Left lung (tissue), 10 donors: ENCODE measurements around the gene PTPRT. TPM values are rescaled to one million over a fixed set of nuclear protein-coding genes. Genes with fewer than 3 reads are reported as not detected.

Source experiments
- ATAC-seq: fragments of 200-7000 bp; cut with Tn5 transposase; one replicate; pipeline ENCODE4 v1.9.1; 2020; ENCODE audit warnings: moderate library complexity
- DNase-seq, 4 donors: peaks; one replicate each; pipeline ENCODE4 v3.0.0-alpha.2; 2013 to 2020
- H3K27ac ChIP-seq, 2 donors: fragments of 200-600 bp; sonication (generic) in 1 of 2; one replicate each; pipeline versions ENCODE4 v1.5.0 to v1.8.0; 2020 to 2021
- H3K27me3 ChIP-seq, 2 donors: fragments of 200-600 bp; sonication (generic) in 1 of 2; one replicate each; pipeline versions ENCODE4 v1.5.0 to v1.8.0; 2020 to 2021
- H3K36me3 ChIP-seq, 2 donors: fragments of 200-600 bp; sonication (generic) in 1 of 2; one replicate each; pipeline versions ENCODE4 v1.5.0 to v1.8.0; 2020 to 2021
- H3K4me1 ChIP-seq, 2 donors: fragments of 200-600 bp; one replicate each; pipeline ENCODE4 v1.8.0; 2021
- H3K4me3 ChIP-seq, 2 donors: fragments of 200-600 bp; sonication (generic) in 1 of 2; one replicate each; pipeline versions ENCODE4 v1.5.0 to v1.8.0; 2020 to 2021; ENCODE audit warnings: mild to moderate bottlenecking in 1 of 2
- H3K9me3 ChIP-seq, 2 donors: fragments of 200-600 bp; sonication (generic) in 1 of 2; one replicate each; pipeline versions ENCODE4 v1.5.0 to v1.8.0; 2020 to 2021
- CTCF ChIP-seq, 2 donors: fragments of 200-600 bp; sonication (generic) in 1 of 2; IDR thresholded peaks; one replicate each; pipeline versions ENCODE4 v1.5.0 to v1.8.0; 2021; ENCODE audit warnings: antibody characterized with exemption in 2 of 2
- intact Hi-C, 2 donors: fragments of 100-400 bp; cut with DNase I; formaldehyde crosslinking; loops; one replicate each; pipeline versions ENCODE4 v1.11.2 to v1.14.2; 2022
- polyA plus RNA-seq, 6 donors: library from polyadenylated mRNA; unstranded; fragments of 120-200 nt; gene quantifications; one replicate each; pipeline ENCODE4 v1.2.1, GENCODE V29; 2013; ENCODE audit not compliant: insufficient read length in 6 of 6
- total RNA-seq, 2 donors: library from RNA; stranded (reverse); fragmentation: NEBNext Ultra II Directional; extraction: Animal tissue kit (Norgen Biotek cat#: 25700); gene quantifications; one replicate each; pipeline ENCODE4 v1.2.1, GENCODE V29; 2021
- donor health status: DM: no; HTN: yes; CAD: no.
- donor health status: DM: no; HTN: no; CAD: no.

Gene PTPRT
- total and polyA plus RNA-seq, 8 donors: 0.15 to 2.9 (median 1.4) TPM

GRCh38 chr20:42364446-42364845 lies 825.3 kb downstream of the PTPRT start:
- ATAC-seq: no peak
- Histone ChIP-seq H3K4me1 (no peaks in the 10 kb centered on the region), H3K27ac (no peak overlapping the region), H3K9me3 (no peaks in the 10 kb centered on the region), H3K36me3 (no peaks in the 10 kb centered on the region), H3K4me3 (no peak overlapping the region), H3K27me3 (peaks cover 0 to 15% of the 10 kb centered on the region in 2 donors)
- intact Hi-C loops: no loop called here
- no peak for TF ChIP-seq CTCF (IDR thresholded peaks at IDR 0.05)
- no peak for DNase-seq

DNA sequence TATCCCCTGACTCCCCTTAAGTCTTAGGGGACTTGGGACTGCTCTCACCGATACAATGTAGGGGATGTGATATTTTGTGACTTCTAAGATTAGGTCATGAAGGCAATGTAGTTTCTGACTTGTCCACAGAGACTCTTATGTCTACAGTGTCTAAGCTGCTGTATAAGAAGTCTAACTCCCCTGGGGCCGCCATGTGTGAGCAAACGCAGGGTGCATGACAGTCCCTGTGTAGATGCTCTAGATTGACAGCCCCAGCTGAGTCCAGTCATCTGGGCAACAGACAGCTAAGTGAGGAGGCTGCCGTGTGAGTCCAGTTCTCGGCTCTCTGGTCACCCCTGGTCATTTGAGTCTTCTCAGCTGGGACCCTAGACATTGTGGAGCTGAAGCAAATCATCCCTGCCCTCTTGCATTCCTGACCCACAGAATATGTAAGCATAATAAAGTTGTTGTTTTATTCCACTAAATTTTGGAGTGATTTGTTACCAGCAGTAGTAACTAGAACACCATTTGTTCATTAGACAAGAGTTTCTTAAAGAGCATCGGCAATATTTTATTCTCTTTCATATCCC lies 828.2 kb downstream of the PTPRT start:
- Histone ChIP-seq H3K4me1 (no peaks in the 10 kb centered on the region), H3K27me3 (no peaks in the 10 kb centered on the region), H3K36me3 (no peaks in the 10 kb centered on the region), H3K4me3 (no peak overlapping the region), H3K27ac (no peak overlapping the region), H3K9me3 (no peaks in the 10 kb centered on the region)
- intact Hi-C loops: no loop called here
- ATAC-seq (no peak), DNase-seq (no peak)
- TF ChIP-seq CTCF (IDR thresholded peaks at IDR 0.05): no peak

GRCh38 chr20:42360621-42361020 lies 829.1 kb downstream of the PTPRT start:
- Histone ChIP-seq H3K4me3 (no peak overlapping the region), H3K36me3 (no peaks in the 10 kb centered on the region), H3K4me1 (no peaks in the 10 kb centered on the region), H3K27me3 (no peaks in the 10 kb centered on the region), H3K9me3 (no peaks in the 10 kb centered on the region), H3K27ac (no peak overlapping the region)
- intact Hi-C loops: no loop called here
- DNase-seq: no peak
- no peak for ATAC-seq
- TF ChIP-seq CTCF (IDR thresholded peaks at IDR 0.05): no peak

GRCh38 chr20:42359617-42360016 lies 830.1 kb downstream of the PTPRT start:
- Histone ChIP-seq H3K27ac (no peak overlapping the region), H3K36me3 (no peaks in the 10 kb centered on the region), H3K4me1 (no peaks in the 10 kb centered on the region), H3K27me3 (no peaks in the 10 kb centered on the region), H3K4me3 (no peak overlapping the region), H3K9me3 (no peaks in the 10 kb centered on the region)
- no peak for ATAC-seq
- no peak for DNase-seq
- intact Hi-C loops: no loop called here
- TF ChIP-seq CTCF (IDR thresholded peaks at IDR 0.05): no peak

GRCh38 chr20:42352096-42352495 lies 837.6 kb downstream of the PTPRT start:
- intact Hi-C loops: no loop called here
- Histone ChIP-seq H3K4me1 (no peaks in the 10 kb centered on the region), H3K27ac (no peak overlapping the region), H3K36me3 (no peaks in the 10 kb centered on the region), H3K27me3 (no peaks in the 10 kb centered on the region), H3K9me3 (no peaks in the 10 kb centered on the region), H3K4me3 (no peak overlapping the region)
- TF ChIP-seq CTCF (IDR thresholded peaks at IDR 0.05): no peak
- ATAC-seq (no peak), DNase-seq (no peak)
